ENCODE results near the gene TMEM248. TPM values are rescaled to one million over a fixed set of nuclear protein-coding genes. Genes with fewer than 3 reads are reported as not detected.

The TMEM248 gene
- total and polyA plus RNA-seq, 2 of the 13 experiments (the other 11 are each of a cell fraction or from before 2014, with no cell fraction given) = 54.3 to 109 TPM

- no peak for TF ChIP-seq ARNT2 (CRISPR knock-in tag; IDR thresholded peaks at IDR 0.05; ENCODE audit: low read depth)
- TF ChIP-seq, protein P1, sequence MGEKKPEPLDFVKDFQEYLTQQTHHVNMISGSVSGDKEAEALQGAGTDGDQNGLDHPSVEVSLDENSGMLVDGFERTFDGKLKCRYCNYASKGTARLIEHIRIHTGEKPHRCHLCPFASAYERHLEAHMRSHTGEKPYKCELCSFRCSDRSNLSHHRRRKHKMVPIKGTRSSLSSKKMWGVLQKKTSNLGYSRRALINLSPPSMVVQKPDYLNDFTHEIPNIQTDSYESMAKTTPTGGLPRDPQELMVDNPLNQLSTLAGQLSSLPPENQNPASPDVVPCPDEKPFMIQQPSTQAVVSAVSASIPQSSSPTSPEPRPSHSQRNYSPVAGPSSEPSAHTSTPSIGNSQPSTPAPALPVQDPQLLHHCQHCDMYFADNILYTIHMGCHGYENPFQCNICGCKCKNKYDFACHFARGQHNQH (CRISPR knock-in tag; IDR thresholded peaks at IDR 0.05) = 0 out of 2 replicates have a peak, but pooled peaks have one; percentile 19
- no peak for TF ChIP-seq ZFP36L1 (CRISPR knock-in tag; IDR thresholded peaks at IDR 0.05)
- no peak for TF ChIP-seq ZNF709 (CRISPR knock-in tag; IDR thresholded peaks at IDR 0.05)
- no peak for TF ChIP-seq PAWR (CRISPR knock-in tag; IDR thresholded peaks at IDR 0.05; ENCODE audit: borderline replicate concordance)
- no peak for TF ChIP-seq ZNF607 (CRISPR knock-in tag; IDR thresholded peaks at IDR 0.05; ENCODE audit: borderline replicate concordance)
- peak; percentile 35; the same call in 1 of the 2 replicates for TF ChIP-seq ELF3 (CRISPR knock-in tag; IDR thresholded peaks at IDR 0.05)
- TF ChIP-seq ZNF407 (CRISPR knock-in tag; IDR thresholded peaks at IDR 0.05; ENCODE audit: not compliant biosample characterization) = no peak
- no peak for TF ChIP-seq SIN3A (IDR thresholded peaks at IDR 0.05; ENCODE audit: borderline replicate concordance, low read depth, low read length)
- no peak for TF ChIP-seq HNRNPUL1 (IDR thresholded peaks at IDR 0.05; ENCODE audit: low read depth, low read length)
- no peak for TF ChIP-seq CEBPG (CRISPR knock-in tag; IDR thresholded peaks at IDR 0.05)
- TF ChIP-seq PHB2 (IDR thresholded peaks at IDR 0.05; ENCODE audit: partially characterized antibody) = no peak
- no peak for TF ChIP-seq ZNF510 (CRISPR knock-in tag; IDR thresholded peaks at IDR 0.05; ENCODE audit: low read depth)
- no peak for TF ChIP-seq E2F5 (CRISPR knock-in tag; conservative IDR thresholded peaks at IDR 0.05)
- 0 out of 2 replicates have a peak, but pooled peaks have one; percentile 8 for TF ChIP-seq BCL6 (CRISPR knock-in tag; IDR thresholded peaks at IDR 0.05)
- TF ChIP-seq POLR2A (IDR thresholded peaks at IDR 0.05; ENCODE audit: insufficient read depth in 1 of 2, low read depth in 2 of 2, low read length in 2 of 2) = peak in 1 of 2 experiments; percentile 31; a peak in 1 of 4 replicates
- 0 out of 4 replicates have a peak, but pooled peaks of 1 of the 2 experiments have one; percentile 30 for TF ChIP-seq HMGXB4 (CRISPR knock-in tag; IDR thresholded peaks at IDR 0.05; ENCODE audit: borderline replicate concordance in 1 of 2, low read depth in 1 of 2)
Measured at GRCh38 chr7:66921918-66922486, 977 bp downstream of the TMEM248 start (continued).
